Hepatic stellate cell (primary cell): Measurements from ENCODE around the gene USP37.
"Not testable (repeated sequence)": the region's sequence is repeated elsewhere in the genome, so short reads cannot be mapped to it uniquely, and the experiment has no call there.

Experiments used
- DNase-seq: peaks from one replicate; pipeline ENCODE4 v3.0.0; 2011; ENCODE audit warnings: low spot score

Gene USP37

GRCh38 chr2:218555527-218555926 is 12.6 kb downstream of the USP37 start:
- DNase-seq, result no peak

GRCh38 chr2:218554225-218554624 is 13.9 kb downstream of the USP37 start:
- not testable (repeated sequence) for DNase-seq

GRCh38 chr2:218547978-218548377 is 20.2 kb downstream of the USP37 start:
- DNase-seq, result no peak

DNA sequence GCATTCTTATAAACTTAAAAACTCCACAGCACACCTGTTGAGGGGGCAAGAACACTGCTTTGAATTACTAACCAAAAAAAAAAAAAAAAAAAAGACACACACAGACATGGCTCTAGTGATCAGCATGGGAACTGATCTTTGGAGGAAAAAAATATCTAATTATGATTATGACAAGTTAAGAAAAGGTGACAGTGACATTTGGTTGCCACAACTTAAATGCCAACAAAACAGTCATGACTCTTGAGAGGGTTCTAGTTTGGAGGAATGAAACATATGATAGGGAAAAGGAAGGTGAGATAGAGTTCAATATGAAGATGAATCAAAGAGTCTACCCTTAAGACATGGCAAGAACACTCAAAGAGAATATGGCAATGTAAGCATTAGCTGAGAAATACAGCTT is 20.6 kb downstream of the USP37 start:
- no peak for DNase-seq

DNA sequence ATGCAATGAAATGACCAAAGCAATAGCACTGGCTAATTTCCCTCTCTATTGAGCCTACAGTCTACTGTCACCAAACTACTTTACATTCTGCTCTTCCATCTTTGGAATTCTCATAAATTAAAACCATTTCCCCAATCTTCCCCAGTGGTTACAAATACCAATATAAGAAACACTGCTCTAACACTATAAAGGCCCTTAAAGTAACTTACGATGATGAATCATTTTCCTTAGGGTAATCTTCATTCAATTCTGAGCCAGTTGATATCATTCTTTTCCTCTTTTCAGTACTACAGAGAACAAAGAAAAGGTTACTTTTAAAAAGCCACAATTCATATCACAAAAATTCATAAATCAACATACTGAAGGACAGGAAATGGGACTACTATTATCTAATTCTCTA is 22.1 kb downstream of the USP37 start:
- no peak for DNase-seq

DNA sequence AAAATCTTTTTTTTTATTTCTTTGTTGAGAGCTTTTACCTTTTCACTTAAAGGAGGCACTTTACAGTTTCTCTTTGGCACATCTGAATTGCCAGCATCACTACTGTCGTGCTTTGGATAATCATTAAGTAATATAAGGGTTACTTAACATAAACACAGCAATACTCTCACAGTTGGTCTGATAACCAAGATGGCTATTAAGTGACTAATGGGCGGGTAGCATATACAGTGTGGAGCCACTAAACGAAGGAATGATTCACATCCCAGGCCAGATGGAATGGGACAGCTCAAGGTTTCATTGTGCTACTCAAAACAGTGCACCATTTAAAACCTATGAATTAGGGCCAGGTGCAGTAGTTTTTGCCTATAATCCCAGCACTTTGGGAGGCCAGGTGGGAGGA is 28.1 kb downstream of the USP37 start:
- no peak for DNase-seq

DNA sequence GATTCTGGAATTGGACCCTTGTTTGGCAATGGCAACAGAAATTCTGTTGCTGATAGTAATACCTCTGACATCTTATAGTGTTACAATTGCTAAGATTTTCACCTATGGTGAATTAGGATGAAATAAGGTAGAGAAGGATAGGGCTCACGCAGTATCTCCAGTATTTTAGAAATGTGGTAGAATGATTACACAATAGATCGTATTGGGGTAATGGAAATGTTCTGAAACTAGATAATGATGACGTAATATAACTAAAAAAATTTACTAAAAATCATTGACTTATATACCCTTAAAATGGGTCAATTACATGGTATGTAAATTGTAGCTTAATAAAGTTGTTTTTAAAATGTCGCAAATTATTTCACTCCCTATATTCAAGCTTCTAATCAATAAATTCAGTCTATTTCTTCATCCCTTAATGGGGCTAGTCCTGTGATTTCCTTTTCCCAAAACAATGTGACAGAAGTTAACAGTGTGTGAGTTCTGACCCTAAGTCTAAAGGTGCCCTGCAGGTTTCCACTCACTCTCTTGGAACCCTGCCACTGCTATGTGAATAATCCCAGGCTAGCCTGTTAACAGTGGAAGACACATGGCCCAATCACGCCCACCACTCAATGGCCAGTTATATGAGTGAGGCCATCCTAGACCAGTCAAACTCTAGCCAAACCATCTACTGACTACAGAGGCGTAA is 31.2 kb downstream of the USP37 start:
- no peak for DNase-seq

- no peak for DNase-seq
Observed at GRCh38 chr2:218529990-218530389, 38.2 kb downstream of the USP37 start.

GRCh38 chr2:218528409-218528808 is 39.7 kb downstream of the USP37 start:
- DNase-seq, result not testable (repeated sequence)

- DNase-seq, result no peak
Observed at GRCh38 chr2:218523651-218524050, 44.5 kb downstream of the USP37 start.

GRCh38 chr2:218518876-218519275 is 49.3 kb downstream of the USP37 start:
- no peak for DNase-seq

- DNase-seq, result no peak
Observed at GRCh38 chr2:218517434-218518206, 50.5 kb downstream of the USP37 start.

DNA sequence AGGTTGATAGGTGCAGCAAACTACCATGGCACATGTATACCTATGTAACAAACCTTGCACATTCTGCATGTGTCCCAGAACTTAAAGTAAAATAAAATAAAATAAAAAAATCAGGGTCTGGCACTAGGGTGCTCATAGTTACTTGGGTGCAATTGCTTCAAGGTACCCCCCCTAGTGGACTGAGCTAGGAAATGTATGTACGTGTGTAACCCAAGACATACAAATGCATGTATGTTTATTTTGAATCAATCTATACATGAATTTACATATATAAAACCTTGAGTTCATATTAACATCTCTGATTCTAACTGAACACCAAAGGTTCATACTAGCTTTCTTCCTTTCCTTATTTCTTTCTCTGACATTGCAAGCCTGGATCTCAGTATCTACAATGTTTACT is 51.5 kb downstream of the USP37 start:
- DNase-seq, result no peak

- DNase-seq, result no peak
Observed at GRCh38 chr2:218513676-218514075, 54.5 kb downstream of the USP37 start.

- no peak for DNase-seq
Observed at GRCh38 chr2:218508299-218508698, 59.9 kb downstream of the USP37 start.

GRCh38 chr2:218505754-218506371 is 62.3 kb downstream of the USP37 start:
- no peak for DNase-seq

GRCh38 chr2:218501665-218502064 is 66.5 kb downstream of the USP37 start:
- peak; percentile 4 for DNase-seq

DNA sequence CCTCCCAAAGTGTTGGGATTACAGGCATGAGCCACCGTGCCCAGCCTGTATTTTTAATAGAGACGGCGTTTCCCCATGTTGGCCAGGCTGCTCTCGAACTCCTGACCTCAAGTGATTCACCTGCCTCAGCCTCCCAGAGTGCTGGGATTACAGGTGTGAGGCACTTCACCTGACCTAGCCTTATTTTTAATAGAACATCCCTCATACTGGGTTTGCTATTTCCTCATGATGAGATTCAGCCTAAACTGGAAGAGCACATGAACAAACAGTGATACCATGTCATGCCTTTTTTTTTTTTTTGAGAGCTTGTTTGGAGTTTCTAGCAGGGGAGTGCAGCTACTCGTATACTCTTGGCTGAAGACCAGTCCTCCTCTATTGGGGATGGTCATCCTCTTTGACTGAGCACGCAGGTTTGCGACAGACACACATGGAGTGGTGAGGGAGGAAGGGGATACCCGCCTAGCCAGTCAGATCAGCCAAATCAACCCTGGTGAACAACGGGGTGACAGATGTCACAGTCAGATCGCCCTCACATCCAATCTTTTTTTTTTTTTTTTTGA is 67.6 kb downstream of the USP37 start:
- DNase-seq, result no peak

DNA sequence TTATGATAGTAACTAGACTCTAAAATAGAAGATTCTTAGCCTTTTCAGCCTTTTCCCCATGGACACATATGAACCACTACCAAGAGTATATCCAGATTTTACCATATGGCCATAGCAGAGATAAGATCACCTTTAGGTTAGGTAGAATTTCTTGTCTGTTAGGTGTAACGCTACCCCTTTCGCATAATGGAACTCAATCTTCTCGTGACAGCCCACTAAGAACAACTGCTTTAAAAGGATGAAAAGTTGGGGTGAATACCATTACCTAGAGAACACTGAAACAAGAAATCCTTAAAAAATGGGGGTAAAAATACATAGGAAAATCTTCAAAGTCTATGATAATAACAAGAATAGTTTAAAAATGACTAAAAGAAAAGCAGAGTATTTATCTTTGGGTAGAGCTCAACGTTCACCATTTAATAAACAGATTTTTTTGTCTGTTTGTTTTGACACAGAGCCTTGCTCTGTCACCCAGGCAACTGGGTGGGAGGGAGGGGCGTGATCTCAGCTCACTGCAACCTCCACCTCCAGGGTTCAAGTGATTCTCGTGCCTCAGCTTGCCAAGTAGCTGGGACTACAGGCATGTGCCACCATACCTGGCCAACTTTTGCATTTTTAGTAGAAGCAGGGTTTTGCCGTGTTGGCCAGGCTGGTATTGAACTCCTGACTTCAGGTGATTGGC is 82.0 kb downstream of the USP37 start:
- no peak for DNase-seq

DNA sequence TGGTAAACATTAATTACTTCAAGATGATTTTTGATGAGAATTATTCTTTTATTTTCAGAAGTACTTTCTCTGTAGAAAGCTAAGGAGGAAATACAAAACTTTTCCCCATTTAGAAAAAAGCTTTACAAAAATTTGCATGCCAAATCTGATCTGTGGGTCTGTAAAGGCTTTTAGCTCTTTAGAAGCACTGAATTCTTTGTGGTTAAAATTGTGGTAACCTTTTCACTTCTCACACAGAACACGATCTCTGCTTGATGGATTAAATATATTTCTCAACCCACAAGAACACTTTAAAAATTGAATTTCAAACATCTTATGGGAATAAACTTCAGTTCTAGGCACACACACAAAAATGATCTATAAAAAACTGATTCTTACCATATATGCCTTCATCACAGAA is 85.5 kb downstream of the USP37 start:
- DNase-seq, result no peak

- no peak for DNase-seq
Observed at GRCh38 chr2:218479595-218479994, 88.6 kb downstream of the USP37 start.

DNA sequence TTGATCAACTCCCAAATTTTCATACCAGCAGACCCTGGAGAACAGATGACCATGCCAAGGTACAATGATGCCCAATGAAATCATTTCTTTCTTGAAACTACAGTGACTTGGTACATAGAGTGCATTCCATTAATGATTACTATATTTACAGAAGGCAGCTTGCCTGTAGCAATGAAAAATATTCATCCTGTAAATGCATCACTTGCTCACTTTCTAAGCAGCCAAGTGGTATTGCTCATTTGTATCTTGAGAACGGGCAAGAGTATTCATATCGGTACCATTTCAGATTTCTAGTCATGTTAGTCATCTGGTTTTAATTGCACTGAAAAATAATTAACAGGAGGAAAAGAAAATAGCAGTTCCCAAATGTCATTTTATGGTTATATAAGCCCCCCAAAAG is 89.6 kb downstream of the USP37 start:
- DNase-seq, result no peak
